K562 (cell line): ENCODE data around the gene UBA52. TPM values are rescaled to one million over a fixed set of nuclear protein-coding genes. Genes with fewer than 3 reads are reported as not detected.

Source experiments
- E2F5 ChIP-seq: sonication (generic); formaldehyde crosslinking; IDR thresholded peaks from 2 replicates; pipeline ENCODE4 v1.8.0; 2022; ENCODE audit warnings: mild to moderate bottlenecking, missing genetic modification reagents
- ERF ChIP-seq: fragments of 450-650 bp; formaldehyde crosslinking; IDR thresholded peaks from 2 replicates; pipeline ENCODE4 v1.4.0; 2020; ENCODE audit warnings: mild to moderate bottlenecking, mixed read lengths
- FOXP1 ChIP-seq: sonication (generic); formaldehyde crosslinking; IDR thresholded peaks from 2 replicates; pipeline ENCODE4 v1.8.0; 2022; ENCODE audit warnings: mild to moderate bottlenecking, missing genetic modification reagents
- GATAD2A ChIP-seq: fragments of 450-650 bp; IDR thresholded peaks from 2 replicates; pipeline ENCODE4 v1.6.1; 2017
- HNRNPL ChIP-seq: fragments of 200-400 bp; formaldehyde crosslinking; IDR thresholded peaks from 2 replicates; pipeline ENCODE4 v1.6.1; 2017; ENCODE audit warnings: low read depth, mild to moderate bottlenecking, low read length
- MECOM ChIP-seq: fragments of 250-450 bp; sonication (Bioruptor Pico); IDR thresholded peaks from 2 replicates; pipeline ENCODE4 v1.8.0; 2022; ENCODE audit warnings: inconsistent platforms
- NFIX ChIP-seq: fragments of 250-450 bp; sonication (Bioruptor Pico); IDR thresholded peaks from 2 replicates; pipeline ENCODE4 v1.4.0; 2020; ENCODE audit warnings: low read depth, mild to moderate bottlenecking, moderate library complexity
- NONO ChIP-seq, 2 experiments: fragments of 200-400 bp in 1 of 2; fragments of 450-650 bp in 1 of 2; formaldehyde crosslinking in 1 of 2; IDR thresholded peaks; 2 replicates each; pipeline ENCODE4 v1.6.1; 2017; ENCODE audit warnings: low read depth in 2 of 2, mild to moderate bottlenecking in 2 of 2, moderate library complexity in 2 of 2, low read length in 1 of 2
- NR2F6 ChIP-seq: fragments of 450-650 bp; formaldehyde crosslinking; IDR thresholded peaks from 2 replicates; pipeline ENCODE4 v1.4.0; 2020; ENCODE audit warnings: mild to moderate bottlenecking
- RAD21 ChIP-seq, 2 experiments: fragments of 250-450 bp in 1 of 2; fragments of 450-650 bp in 1 of 2; sonication (Bioruptor Pico) in 1 of 2; formaldehyde crosslinking in 1 of 2; IDR thresholded peaks in 1 of 2; conservative IDR thresholded peaks in 1 of 2; 2 replicates each; pipeline versions ENCODE4 v1.4.0 to v1.8.0; 2020 to 2022; ENCODE audit warnings: mild to moderate bottlenecking in 2 of 2, moderate library complexity in 1 of 2
- SAFB ChIP-seq: fragments of 200-400 bp; formaldehyde crosslinking; IDR thresholded peaks from 2 replicates; pipeline ENCODE4 v1.6.1; 2017; ENCODE audit warnings: low read depth, low read length, borderline replicate concordance
- SMARCC2 ChIP-seq: fragments of 450-650 bp; IDR thresholded peaks from 2 replicates; pipeline ENCODE4 v1.6.1; 2017; ENCODE audit warnings: antibody characterized with exemption, moderate library complexity, mild to moderate bottlenecking, low read depth
- SMC3 ChIP-seq: conservative IDR thresholded peaks from 2 replicates; pipeline ENCODE4 v1.6.1; 2011; ENCODE audit warnings: low read depth, low read length, improper control_type of control experiment; ENCODE audit not compliant: insufficient read depth
- TRIM28 ChIP-seq: fragments of 450-650 bp; IDR thresholded peaks from 2 replicates; pipeline ENCODE4 v1.6.1; 2017
- ZFP91 ChIP-seq: sonication (generic); formaldehyde crosslinking; IDR thresholded peaks from 2 replicates; pipeline ENCODE4 v1.8.0; 2022; ENCODE audit warnings: mild to moderate bottlenecking, missing genetic modification reagents
- polyA plus RNA-seq, 8 experiments: library from polyadenylated mRNA; depleted of rRNA in 4 of 8; stranded (reverse) in 5 of 8; unstranded in 3 of 8; fragments of >200 nt; fragmentation: Nextera tagmentation in 2 of 8; fragmentation: Illumina TruSeq in 1 of 8; extraction: Ambion mirVana in 2 of 8; extraction: Trizol in 1 of 8; gene quantifications; 2 replicates each; pipeline versions ENCODE4 v1.2.1 to v1.2.3, GENCODE V29; 2011 to 2014; ENCODE audit warnings: inconsistent platforms in 1 of 8, missing spikeins in 1 of 8
- total RNA-seq, 7 experiments: library from RNA; depleted of rRNA in 6 of 7; stranded (reverse); fragments of >200 nt in 6 of 7; fragmentation: Illumina TruSeq in 2 of 7; extraction: Trizol in 2 of 7; gene quantifications; 2 replicates each; pipeline versions ENCODE4 v1.2.1 to v1.2.3, GENCODE V29; 2011 to 2021; ENCODE audit warnings: low replicate concordance in 1 of 7
- TF ChIP-seq, protein P1 (sequence below): sonication (generic); formaldehyde crosslinking; IDR thresholded peaks from 2 replicates; pipeline ENCODE4 v1.8.0; 2022; ENCODE audit warnings: mild to moderate bottlenecking, missing genetic modification reagents
- TF ChIP-seq, protein P2 (sequence below): sonication (generic); formaldehyde crosslinking; IDR thresholded peaks from 2 replicates; pipeline ENCODE4 v1.8.0; 2023; ENCODE audit warnings: mild to moderate bottlenecking, missing genetic modification reagents

The UBA52 gene
- total and polyA plus RNA-seq, 9 of the 15 experiments (the other 6 are each of a cell fraction or from before 2014, with no cell fraction given): 1,110 to 2,751 (median 1,733) TPM

DNA sequence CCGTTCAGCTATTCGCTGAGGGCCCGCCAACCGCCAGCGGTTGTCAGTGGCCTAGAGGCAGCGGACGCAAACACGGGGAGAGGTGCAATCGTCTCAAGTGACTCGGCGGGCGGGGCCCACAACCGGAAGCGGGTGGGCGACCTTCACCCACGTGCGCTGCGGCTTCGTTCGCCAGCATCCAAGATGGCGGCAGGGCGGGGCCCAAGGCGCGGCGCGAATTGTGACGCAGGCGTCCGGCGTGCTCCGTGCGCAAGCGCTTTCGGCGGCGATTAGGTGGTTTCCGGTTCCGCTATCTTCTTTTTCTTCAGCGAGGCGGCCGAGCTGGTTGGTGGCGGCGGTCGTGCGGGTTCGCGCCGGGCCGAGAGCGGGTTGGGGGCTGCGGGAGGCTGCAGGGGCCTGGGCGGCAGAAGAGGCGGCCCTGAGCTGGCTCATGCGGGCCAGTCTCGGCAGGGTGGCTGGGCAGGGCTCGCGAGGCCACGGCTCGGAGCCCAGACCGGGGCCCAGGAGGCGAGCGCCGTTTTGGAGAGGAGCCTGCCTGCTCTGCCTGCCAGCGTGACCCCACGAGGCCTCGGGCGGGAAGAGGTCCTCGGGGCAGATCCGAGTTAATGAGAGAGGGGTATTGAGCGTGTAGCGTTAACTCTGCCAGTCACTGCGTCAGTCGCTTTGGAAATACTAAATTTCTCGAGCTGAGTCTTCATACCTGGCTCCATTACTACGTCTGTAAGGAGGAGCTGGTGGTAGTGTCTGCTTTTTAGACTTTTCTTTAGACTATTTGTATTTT lies at the start of gene UBA52 (continued):
- TF ChIP-seq, protein P1, sequence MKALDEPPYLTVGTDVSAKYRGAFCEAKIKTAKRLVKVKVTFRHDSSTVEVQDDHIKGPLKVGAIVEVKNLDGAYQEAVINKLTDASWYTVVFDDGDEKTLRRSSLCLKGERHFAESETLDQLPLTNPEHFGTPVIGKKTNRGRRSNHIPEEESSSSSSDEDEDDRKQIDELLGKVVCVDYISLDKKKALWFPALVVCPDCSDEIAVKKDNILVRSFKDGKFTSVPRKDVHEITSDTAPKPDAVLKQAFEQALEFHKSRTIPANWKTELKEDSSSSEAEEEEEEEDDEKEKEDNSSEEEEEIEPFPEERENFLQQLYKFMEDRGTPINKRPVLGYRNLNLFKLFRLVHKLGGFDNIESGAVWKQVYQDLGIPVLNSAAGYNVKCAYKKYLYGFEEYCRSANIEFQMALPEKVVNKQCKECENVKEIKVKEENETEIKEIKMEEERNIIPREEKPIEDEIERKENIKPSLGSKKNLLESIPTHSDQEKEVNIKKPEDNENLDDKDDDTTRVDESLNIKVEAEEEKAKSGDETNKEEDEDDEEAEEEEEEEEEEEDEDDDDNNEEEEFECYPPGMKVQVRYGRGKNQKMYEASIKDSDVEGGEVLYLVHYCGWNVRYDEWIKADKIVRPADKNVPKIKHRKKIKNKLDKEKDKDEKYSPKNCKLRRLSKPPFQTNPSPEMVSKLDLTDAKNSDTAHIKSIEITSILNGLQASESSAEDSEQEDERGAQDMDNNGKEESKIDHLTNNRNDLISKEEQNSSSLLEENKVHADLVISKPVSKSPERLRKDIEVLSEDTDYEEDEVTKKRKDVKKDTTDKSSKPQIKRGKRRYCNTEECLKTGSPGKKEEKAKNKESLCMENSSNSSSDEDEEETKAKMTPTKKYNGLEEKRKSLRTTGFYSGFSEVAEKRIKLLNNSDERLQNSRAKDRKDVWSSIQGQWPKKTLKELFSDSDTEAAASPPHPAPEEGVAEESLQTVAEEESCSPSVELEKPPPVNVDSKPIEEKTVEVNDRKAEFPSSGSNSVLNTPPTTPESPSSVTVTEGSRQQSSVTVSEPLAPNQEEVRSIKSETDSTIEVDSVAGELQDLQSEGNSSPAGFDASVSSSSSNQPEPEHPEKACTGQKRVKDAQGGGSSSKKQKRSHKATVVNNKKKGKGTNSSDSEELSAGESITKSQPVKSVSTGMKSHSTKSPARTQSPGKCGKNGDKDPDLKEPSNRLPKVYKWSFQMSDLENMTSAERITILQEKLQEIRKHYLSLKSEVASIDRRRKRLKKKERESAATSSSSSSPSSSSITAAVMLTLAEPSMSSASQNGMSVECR: peak; percentile 99
- TF ChIP-seq NFIX (CRISPR knock-in tag): no peak
- TF ChIP-seq NONO (IDR thresholded peaks at IDR 0.05; ENCODE audit: low read depth in 2 of 2, low read length in 1 of 2): peak; percentile 53 to 81; a peak in 3 of 4 replicates
- peak; percentile 46; the same call in 1 of the 2 replicates for TF ChIP-seq HNRNPL
- no peak for TF ChIP-seq ZFP91
- no peak for TF ChIP-seq ERF (CRISPR knock-in tag)
- TF ChIP-seq NR2F6: no peak
- no peak for TF ChIP-seq TRIM28
- no peak for TF ChIP-seq SMARCC2
- TF ChIP-seq GATAD2A: no peak
- no peak for TF ChIP-seq SMC3
- TF ChIP-seq SAFB: no peak
- TF ChIP-seq E2F5: no peak
- TF ChIP-seq, protein P2, sequence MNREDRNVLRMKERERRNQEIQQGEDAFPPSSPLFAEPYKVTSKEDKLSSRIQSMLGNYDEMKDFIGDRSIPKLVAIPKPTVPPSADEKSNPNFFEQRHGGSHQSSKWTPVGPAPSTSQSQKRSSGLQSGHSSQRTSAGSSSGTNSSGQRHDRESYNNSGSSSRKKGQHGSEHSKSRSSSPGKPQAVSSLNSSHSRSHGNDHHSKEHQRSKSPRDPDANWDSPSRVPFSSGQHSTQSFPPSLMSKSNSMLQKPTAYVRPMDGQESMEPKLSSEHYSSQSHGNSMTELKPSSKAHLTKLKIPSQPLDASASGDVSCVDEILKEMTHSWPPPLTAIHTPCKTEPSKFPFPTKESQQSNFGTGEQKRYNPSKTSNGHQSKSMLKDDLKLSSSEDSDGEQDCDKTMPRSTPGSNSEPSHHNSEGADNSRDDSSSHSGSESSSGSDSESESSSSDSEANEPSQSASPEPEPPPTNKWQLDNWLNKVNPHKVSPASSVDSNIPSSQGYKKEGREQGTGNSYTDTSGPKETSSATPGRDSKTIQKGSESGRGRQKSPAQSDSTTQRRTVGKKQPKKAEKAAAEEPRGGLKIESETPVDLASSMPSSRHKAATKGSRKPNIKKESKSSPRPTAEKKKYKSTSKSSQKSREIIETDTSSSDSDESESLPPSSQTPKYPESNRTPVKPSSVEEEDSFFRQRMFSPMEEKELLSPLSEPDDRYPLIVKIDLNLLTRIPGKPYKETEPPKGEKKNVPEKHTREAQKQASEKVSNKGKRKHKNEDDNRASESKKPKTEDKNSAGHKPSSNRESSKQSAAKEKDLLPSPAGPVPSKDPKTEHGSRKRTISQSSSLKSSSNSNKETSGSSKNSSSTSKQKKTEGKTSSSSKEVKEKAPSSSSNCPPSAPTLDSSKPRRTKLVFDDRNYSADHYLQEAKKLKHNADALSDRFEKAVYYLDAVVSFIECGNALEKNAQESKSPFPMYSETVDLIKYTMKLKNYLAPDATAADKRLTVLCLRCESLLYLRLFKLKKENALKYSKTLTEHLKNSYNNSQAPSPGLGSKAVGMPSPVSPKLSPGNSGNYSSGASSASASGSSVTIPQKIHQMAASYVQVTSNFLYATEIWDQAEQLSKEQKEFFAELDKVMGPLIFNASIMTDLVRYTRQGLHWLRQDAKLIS: peak; percentile 88
- no peak for TF ChIP-seq MECOM (CRISPR knock-in tag)
- peak; percentile 96 for TF ChIP-seq FOXP1 (CRISPR knock-in tag)
- no peak for TF ChIP-seq RAD21 (CRISPR knock-in tag; conservative IDR thresholded peaks at IDR 0.05 in 1 of 2, IDR thresholded peaks at IDR 0.05 in 1 of 2)
